Astrocyte (in vitro differentiated cells and primary cell): Measurements from ENCODE around the gene TGFB1.

Source experiments
- EZH2 ChIP-seq: IDR thresholded peaks from 2 replicates; pipeline ENCODE4 v1.6.1; 2012; ENCODE audit warnings: mild to moderate bottlenecking, low read length, inconsistent platforms; ENCODE audit not compliant: insufficient read depth
- TF ChIP-seq, protein P1 (sequence below): IDR thresholded peaks from 2 replicates; pipeline ENCODE4 v1.5.1; 2011; ENCODE audit warnings: low read depth, mild to moderate bottlenecking, inconsistent platforms, low read length, moderate library complexity; ENCODE audit not compliant: insufficient read depth

- TF ChIP-seq, protein P1, sequence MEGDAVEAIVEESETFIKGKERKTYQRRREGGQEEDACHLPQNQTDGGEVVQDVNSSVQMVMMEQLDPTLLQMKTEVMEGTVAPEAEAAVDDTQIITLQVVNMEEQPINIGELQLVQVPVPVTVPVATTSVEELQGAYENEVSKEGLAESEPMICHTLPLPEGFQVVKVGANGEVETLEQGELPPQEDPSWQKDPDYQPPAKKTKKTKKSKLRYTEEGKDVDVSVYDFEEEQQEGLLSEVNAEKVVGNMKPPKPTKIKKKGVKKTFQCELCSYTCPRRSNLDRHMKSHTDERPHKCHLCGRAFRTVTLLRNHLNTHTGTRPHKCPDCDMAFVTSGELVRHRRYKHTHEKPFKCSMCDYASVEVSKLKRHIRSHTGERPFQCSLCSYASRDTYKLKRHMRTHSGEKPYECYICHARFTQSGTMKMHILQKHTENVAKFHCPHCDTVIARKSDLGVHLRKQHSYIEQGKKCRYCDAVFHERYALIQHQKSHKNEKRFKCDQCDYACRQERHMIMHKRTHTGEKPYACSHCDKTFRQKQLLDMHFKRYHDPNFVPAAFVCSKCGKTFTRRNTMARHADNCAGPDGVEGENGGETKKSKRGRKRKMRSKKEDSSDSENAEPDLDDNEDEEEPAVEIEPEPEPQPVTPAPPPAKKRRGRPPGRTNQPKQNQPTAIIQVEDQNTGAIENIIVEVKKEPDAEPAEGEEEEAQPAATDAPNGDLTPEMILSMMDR: no peak
- TF ChIP-seq EZH2: no peak
Observed at GRCh38 chr19:41299046-41299754, 54.5 kb downstream of the TGFB1 start.
